Measurements from ENCODE around the gene FYB1. TPM values are rescaled to one million over a fixed set of nuclear protein-coding genes. Genes with fewer than 3 reads are reported as not detected.

FYB1 gene
- total and polyA plus RNA-seq, 2 of the 4 experiments (the other 2 are of a cell fraction), result not detected

GRCh38 chr5:39138892-39139291, 80.5 kb downstream of the FYB1 start:
- no peak overlapping the region for H3K14ac ChIP-seq (replicated peaks; ENCODE audit: low read depth, low read length)
- DNase-seq, result peak; percentile 92
- no peak overlapping the region for H2AK9ac ChIP-seq (replicated peaks; ENCODE audit: low read depth, low read length, poor library complexity)
- H2BK20ac ChIP-seq (ENCODE audit: low read depth, low read length), result no peak overlapping the region
- TF ChIP-seq CEBPB (IDR thresholded peaks at IDR 0.05; ENCODE audit: low read depth, low read length) (peak; percentile 81), POLR2A (IDR thresholded peaks at IDR 0.05; ENCODE audit: low read depth, low read length) (no peak), FOS (IDR thresholded peaks at IDR 0.05; ENCODE audit: low read depth, low read length) (peak; percentile 73)
- no peaks in the 10 kb centered on the region for H3K9me1 ChIP-seq (ENCODE audit: insufficient read depth, low read length)
- peaks cover 4% of the 10 kb centered on the region; the same call in 1 of the 2 replicates for H3K4me1 ChIP-seq (ENCODE audit: control insufficient read depth, insufficient read depth, low read length)
- H3K56ac ChIP-seq (ENCODE audit: extremely low read depth, insufficient read depth, low read length), result no peak overlapping the region
- dilution Hi-C loops (cut with HindIII; ENCODE audit: low sequenced_read_pairs, unreplicated experiment) (no loop called here), in situ Hi-C loops (cut with MboI; ENCODE audit: low sequenced_read_pairs) (no loop called here), intact Hi-C loops (cut with micrococcal nuclease) (no loop called here)
- H3K27ac ChIP-seq (ENCODE audit: insufficient read depth, low read length), result no peak overlapping the region
- no peak overlapping the region for H3K4ac ChIP-seq (ENCODE audit: low read depth, low read length)
- no peak overlapping the region for H3K9ac ChIP-seq (ENCODE audit: low read depth, low read length)
- H4K5ac ChIP-seq (ENCODE audit: low read depth, low read length), result no peak overlapping the region
- no peaks in the 10 kb centered on the region for H4K20me1 ChIP-seq (ENCODE audit: insufficient read depth, low read length)
- no peaks in the 10 kb centered on the region for H3K79me1 ChIP-seq (ENCODE audit: low read depth in 1 of 2, low read length in 2 of 2)
- CTCF ChIA-PET, result no interaction called here
- H4K8ac ChIP-seq (ENCODE audit: low read depth in 2 of 2, low read length in 2 of 2), result no peak overlapping the region
- H2AK5ac ChIP-seq (ENCODE audit: low read depth, low read length), result no peak overlapping the region
- POLR2A ChIA-PET (ENCODE audit: unreplicated experiment), result no interaction called here
- no peaks in the 10 kb centered on the region for H3K36me3 ChIP-seq (ENCODE audit: control insufficient read depth, insufficient read depth, low read length)
- H3K4me2 ChIP-seq (ENCODE audit: low read depth, low read length), result no peak overlapping the region
- H3K4me3 ChIP-seq (ENCODE audit: insufficient read depth, low read depth, low read length), result no peak overlapping the region
- H4K91ac ChIP-seq (ENCODE audit: insufficient read depth, low read depth, low read length), result no peak overlapping the region
- no peaks in the 10 kb centered on the region for H3K9me3 ChIP-seq (ENCODE audit: control insufficient read depth, insufficient read depth, low read length)
- H3K18ac ChIP-seq (ENCODE audit: low read depth, low read length), result no peak overlapping the region
- no peak overlapping the region for H2BK120ac ChIP-seq (ENCODE audit: low read depth, low read length)
- H3K27me3 ChIP-seq (ENCODE audit: control insufficient read depth, insufficient read depth, low read length), result no peaks in the 10 kb centered on the region
- H2AFZ ChIP-seq (replicated peaks; ENCODE audit: low read length, poor library complexity), result no peak overlapping the region
- H2BK15ac ChIP-seq (ENCODE audit: low read depth, low read length), result no peak overlapping the region
- no CpG with 5 or more reads among the region's 2 CpGs for whole genome bisulfite sequencing, 2 experiments (ENCODE audit: extremely low coverage in 2 of 2, insufficient read length in 1 of 2)
- H3K23ac ChIP-seq (ENCODE audit: low read depth, low read length), result no peak overlapping the region
- peak; percentile 81 for ATAC-seq (ENCODE audit: low read depth)
- BruUV-seq (replicated peaks), result no TSS peak
- peak overlapping the region; percentile 33 for H2BK5ac ChIP-seq (ENCODE audit: low read depth, low read length, poor library complexity, severe bottlenecking)
